Activated CD8-positive, alpha-beta T cell treated with anti-CD3 and anti-CD28 coated beads, Interleukin-2, amount 10 ng/mL, durations not matched to agents 7 days and 5 days (primary cell): ENCODE data around the gene TNFRSF13B. TPM values are rescaled to one million over a fixed set of nuclear protein-coding genes. Genes with fewer than 3 reads are reported as not detected.
"Not testable (repeated sequence)": the region's sequence is repeated elsewhere in the genome, so short reads cannot be mapped to it uniquely, and the experiment has no call there.

Source experiments
- ATAC-seq: fragments of 150-1000 bp; cut with Tn5 transposase; one replicate; pipeline ENCODE4 v1.10.0; 2021; ENCODE audit warnings: moderate library complexity
- CTCF ChIA-PET: fragments of 350-600 bp; sonication (Branson Sonifier 250); formaldehyde crosslinking; loops from one replicate; lab custom pipeline; 2021; ENCODE audit warnings: antibody characterized with exemption; lab: Charles Lee
- POLR2A ChIA-PET: fragments of 350-600 bp; sonication (Branson Sonifier 250); formaldehyde crosslinking; loops from one replicate; lab custom pipeline; 2021; ENCODE audit warnings: antibody characterized with exemption; lab: Charles Lee
- DNase-seq: peaks from one replicate; pipeline ENCODE4 v3.0.0-alpha.2; 2020
- H3K27ac Mint-ChIP-seq: one replicate; pipeline ENCODE4 v1.8.0; 2021; ENCODE audit warnings: mild to moderate bottlenecking, mixed read lengths
- H3K27me3 Mint-ChIP-seq: one replicate; pipeline ENCODE4 v1.8.0; 2021; ENCODE audit warnings: low read depth, mixed read lengths
- H3K36me3 Mint-ChIP-seq: one replicate; pipeline ENCODE4 v1.8.0; 2021; ENCODE audit warnings: low read depth, mixed read lengths
- H3K4me1 Mint-ChIP-seq: one replicate; pipeline ENCODE4 v1.8.0; 2021; ENCODE audit warnings: low read depth, mixed read lengths
- H3K4me3 Mint-ChIP-seq: one replicate; pipeline ENCODE4 v1.8.0; 2021; ENCODE audit warnings: mild to moderate bottlenecking, mixed read lengths
- H3K9me3 Mint-ChIP-seq: one replicate; pipeline ENCODE4 v1.8.0; 2022; ENCODE audit warnings: mixed read lengths; ENCODE audit not compliant: insufficient read depth
- total RNA-seq, 2 experiments: library from RNA; stranded (reverse); gene quantifications; one replicate each; pipeline ENCODE4 v1.2.3, GENCODE V29; 2021

The TNFRSF13B gene
- total RNA-seq, 2 experiments from 2014 or later = not detected

- H3K4me3 Mint-ChIP-seq, H3K27me3 Mint-ChIP-seq, H3K27ac Mint-ChIP-seq, ATAC-seq, H3K9me3 Mint-ChIP-seq, H3K36me3 Mint-ChIP-seq, DNase-seq, POLR2A ChIA-PET: not testable (repeated sequence)
- peaks cover 22% of the 10 kb centered on the region for H3K4me1 Mint-ChIP-seq
- CTCF ChIA-PET = interaction anchor here (0.8 kb wide), 1 partner anchor 127 kb away, joined by 3 read pairs; no protein-coding TSS in a partner anchor
Observed at GRCh38 chr17:17014748-17015124, 42.8 kb upstream of the TNFRSF13B start.

GRCh38 chr17:17013828-17014747 is 42.2 kb upstream of the TNFRSF13B start:
- DNase-seq, H3K36me3 Mint-ChIP-seq, ATAC-seq, H3K9me3 Mint-ChIP-seq, H3K27ac Mint-ChIP-seq, CTCF ChIA-PET, POLR2A ChIA-PET, H3K27me3 Mint-ChIP-seq, H3K4me3 Mint-ChIP-seq: not testable (repeated sequence)
- H3K4me1 Mint-ChIP-seq = peaks cover 22% of the 10 kb centered on the region

- H3K4me1 Mint-ChIP-seq, CTCF ChIA-PET, H3K27ac Mint-ChIP-seq, DNase-seq, H3K27me3 Mint-ChIP-seq, H3K9me3 Mint-ChIP-seq, POLR2A ChIA-PET, H3K4me3 Mint-ChIP-seq, H3K36me3 Mint-ChIP-seq, ATAC-seq: not testable (repeated sequence)
Observed at GRCh38 chr17:17011043-17011907, 39.4 kb upstream of the TNFRSF13B start.

GRCh38 chr17:17010545-17011034 is 38.7 kb upstream of the TNFRSF13B start:
- H3K4me3 Mint-ChIP-seq, H3K27me3 Mint-ChIP-seq, CTCF ChIA-PET, ATAC-seq, DNase-seq, H3K9me3 Mint-ChIP-seq, H3K27ac Mint-ChIP-seq, H3K4me1 Mint-ChIP-seq, H3K36me3 Mint-ChIP-seq, POLR2A ChIA-PET: not testable (repeated sequence)

- H3K27me3 Mint-ChIP-seq, H3K27ac Mint-ChIP-seq, ATAC-seq, H3K36me3 Mint-ChIP-seq, H3K9me3 Mint-ChIP-seq, DNase-seq, POLR2A ChIA-PET, H3K4me1 Mint-ChIP-seq, H3K4me3 Mint-ChIP-seq, CTCF ChIA-PET: not testable (repeated sequence)
Observed at GRCh38 chr17:17009972-17010371, 38.1 kb upstream of the TNFRSF13B start.

- DNase-seq, POLR2A ChIA-PET, H3K27me3 Mint-ChIP-seq, H3K4me1 Mint-ChIP-seq, ATAC-seq, H3K9me3 Mint-ChIP-seq, H3K27ac Mint-ChIP-seq, H3K4me3 Mint-ChIP-seq, H3K36me3 Mint-ChIP-seq, CTCF ChIA-PET: not testable (repeated sequence)
Observed at GRCh38 chr17:17008621-17009397, 36.9 kb upstream of the TNFRSF13B start.

GRCh38 chr17:17007891-17008290 is 36.0 kb upstream of the TNFRSF13B start:
- H3K36me3 Mint-ChIP-seq, ATAC-seq, CTCF ChIA-PET, H3K4me3 Mint-ChIP-seq, H3K27me3 Mint-ChIP-seq, POLR2A ChIA-PET, H3K9me3 Mint-ChIP-seq, H3K27ac Mint-ChIP-seq, DNase-seq, H3K4me1 Mint-ChIP-seq: not testable (repeated sequence)

GRCh38 chr17:17004997-17005614 is 33.2 kb upstream of the TNFRSF13B start:
- POLR2A ChIA-PET, DNase-seq, H3K9me3 Mint-ChIP-seq, H3K4me3 Mint-ChIP-seq, CTCF ChIA-PET, H3K36me3 Mint-ChIP-seq, H3K27ac Mint-ChIP-seq, ATAC-seq, H3K27me3 Mint-ChIP-seq, H3K4me1 Mint-ChIP-seq: not testable (repeated sequence)

- Mint-ChIP-seq H3K27me3 (no peaks in the 10 kb centered on the region), H3K9me3 (no peaks in the 10 kb centered on the region), H3K27ac (peak overlapping the region; percentile 12), H3K4me1 (peaks cover 4% of the 10 kb centered on the region), H3K36me3 (no peaks in the 10 kb centered on the region), H3K4me3 (no peak overlapping the region)
- ATAC-seq (no peak), DNase-seq (no peak)
- POLR2A ChIA-PET = no interaction called here
- CTCF ChIA-PET = no interaction called here
Observed at GRCh38 chr17:17004251-17004996, 32.5 kb upstream of the TNFRSF13B start.

GRCh38 chr17:17002731-17003715 is 31.1 kb upstream of the TNFRSF13B start:
- POLR2A ChIA-PET, H3K27me3 Mint-ChIP-seq, H3K27ac Mint-ChIP-seq, H3K9me3 Mint-ChIP-seq, H3K4me1 Mint-ChIP-seq, CTCF ChIA-PET, ATAC-seq, DNase-seq, H3K36me3 Mint-ChIP-seq, H3K4me3 Mint-ChIP-seq: not testable (repeated sequence)
